Upper lobe of left lung (tissue), 4 donors: Measurements from ENCODE around the gene SPRING1.

Experiments used
- EP300 ChIP-seq, 4 donors: sonication (generic); formaldehyde crosslinking; IDR thresholded peaks; one replicate each; pipeline ENCODE4 v1.5.1; 2017; ENCODE audit warnings: antibody characterized with exemption in 4 of 4, control low read depth in 2 of 4
- POLR2A ChIP-seq, 4 donors: fragments of 450-650 bp; IDR thresholded peaks; one replicate each; pipeline ENCODE4 v1.5.1; 2016 to 2017; ENCODE audit warnings: antibody characterized with exemption in 4 of 4, mild to moderate bottlenecking in 2 of 4
- POLR2AphosphoS5 ChIP-seq, 2 donors: sonication (generic); formaldehyde crosslinking; IDR thresholded peaks; one replicate each; pipeline ENCODE4 v1.5.1; 2017; ENCODE audit warnings: antibody characterized with exemption in 2 of 2
- TF ChIP-seq, protein P1 (sequence below), 6 experiments: fragments of 450-650 bp in 4 of 6; fragments of 200-600 bp in 2 of 6; sonication (generic) in 2 of 6; IDR thresholded peaks; one replicate each; pipeline ENCODE4 v1.5.1; 2016 to 2019; ENCODE audit warnings: antibody characterized with exemption in 6 of 6

DNA sequence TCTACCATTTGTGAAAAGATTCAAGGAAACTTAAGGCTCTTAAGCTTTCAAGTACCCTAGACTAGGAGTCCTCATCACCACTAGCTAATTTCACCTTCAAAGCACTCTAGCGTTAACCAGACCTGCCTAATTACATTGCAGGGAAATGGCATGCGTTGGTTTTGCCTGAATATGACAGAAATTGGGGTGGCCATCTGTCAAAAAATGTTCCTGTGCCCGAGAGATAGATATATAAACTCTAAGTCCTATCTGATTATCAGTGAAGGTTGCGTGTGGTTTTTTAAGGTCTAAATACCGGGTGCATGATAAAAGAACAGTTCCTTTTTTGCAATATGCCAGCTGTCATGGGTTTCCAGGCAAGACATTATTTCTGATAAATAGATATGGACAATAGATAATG lies 48.3 kb downstream of the SPRING1 start:
- TF ChIP-seq, protein P1, sequence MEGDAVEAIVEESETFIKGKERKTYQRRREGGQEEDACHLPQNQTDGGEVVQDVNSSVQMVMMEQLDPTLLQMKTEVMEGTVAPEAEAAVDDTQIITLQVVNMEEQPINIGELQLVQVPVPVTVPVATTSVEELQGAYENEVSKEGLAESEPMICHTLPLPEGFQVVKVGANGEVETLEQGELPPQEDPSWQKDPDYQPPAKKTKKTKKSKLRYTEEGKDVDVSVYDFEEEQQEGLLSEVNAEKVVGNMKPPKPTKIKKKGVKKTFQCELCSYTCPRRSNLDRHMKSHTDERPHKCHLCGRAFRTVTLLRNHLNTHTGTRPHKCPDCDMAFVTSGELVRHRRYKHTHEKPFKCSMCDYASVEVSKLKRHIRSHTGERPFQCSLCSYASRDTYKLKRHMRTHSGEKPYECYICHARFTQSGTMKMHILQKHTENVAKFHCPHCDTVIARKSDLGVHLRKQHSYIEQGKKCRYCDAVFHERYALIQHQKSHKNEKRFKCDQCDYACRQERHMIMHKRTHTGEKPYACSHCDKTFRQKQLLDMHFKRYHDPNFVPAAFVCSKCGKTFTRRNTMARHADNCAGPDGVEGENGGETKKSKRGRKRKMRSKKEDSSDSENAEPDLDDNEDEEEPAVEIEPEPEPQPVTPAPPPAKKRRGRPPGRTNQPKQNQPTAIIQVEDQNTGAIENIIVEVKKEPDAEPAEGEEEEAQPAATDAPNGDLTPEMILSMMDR (IDR thresholded peaks at IDR 0.05) = no peak
- TF ChIP-seq POLR2AphosphoS5 (IDR thresholded peaks at IDR 0.05) (no peak), POLR2A (IDR thresholded peaks at IDR 0.05) (no peak), EP300 (IDR thresholded peaks at IDR 0.05) (no peak)
